ENCODE measurements around the gene KIAA1586. TPM values are rescaled to one million over a fixed set of nuclear protein-coding genes. Genes with fewer than 3 reads are reported as not detected.

Gene KIAA1586
- total and polyA plus RNA-seq, 9 of the 15 experiments (the other 6 are each of a cell fraction or from before 2014, with no cell fraction given) = 23.4 to 43.6 (median 29.5) TPM

DNA sequence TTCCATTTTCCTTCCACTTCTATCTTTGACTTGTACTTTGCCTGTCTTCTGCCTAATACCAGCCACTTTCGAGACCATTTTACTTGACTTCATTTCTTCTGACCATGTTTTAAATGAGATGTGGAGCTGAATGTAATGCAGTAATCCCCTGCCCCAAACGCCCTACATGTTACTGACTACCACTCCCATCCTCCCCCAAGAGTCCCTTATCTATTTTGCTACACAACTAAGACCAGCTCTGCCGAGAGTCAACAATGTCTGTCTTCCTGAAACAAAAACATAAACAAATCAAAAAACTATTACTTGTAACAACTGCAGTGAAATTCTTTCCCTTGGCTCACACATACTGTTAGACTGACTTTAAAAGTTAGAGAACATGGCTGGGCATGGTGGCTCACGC is 27.1 kb upstream of the KIAA1586 start (continued):
- TF ChIP-seq, protein P1, sequence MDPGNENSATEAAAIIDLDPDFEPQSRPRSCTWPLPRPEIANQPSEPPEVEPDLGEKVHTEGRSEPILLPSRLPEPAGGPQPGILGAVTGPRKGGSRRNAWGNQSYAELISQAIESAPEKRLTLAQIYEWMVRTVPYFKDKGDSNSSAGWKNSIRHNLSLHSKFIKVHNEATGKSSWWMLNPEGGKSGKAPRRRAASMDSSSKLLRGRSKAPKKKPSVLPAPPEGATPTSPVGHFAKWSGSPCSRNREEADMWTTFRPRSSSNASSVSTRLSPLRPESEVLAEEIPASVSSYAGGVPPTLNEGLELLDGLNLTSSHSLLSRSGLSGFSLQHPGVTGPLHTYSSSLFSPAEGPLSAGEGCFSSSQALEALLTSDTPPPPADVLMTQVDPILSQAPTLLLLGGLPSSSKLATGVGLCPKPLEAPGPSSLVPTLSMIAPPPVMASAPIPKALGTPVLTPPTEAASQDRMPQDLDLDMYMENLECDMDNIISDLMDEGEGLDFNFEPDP (CRISPR knock-in tag; IDR thresholded peaks at IDR 0.05) = no peak
- TF ChIP-seq NCOA1 (IDR thresholded peaks at IDR 0.05; ENCODE audit: low read depth) (0 out of 2 replicates have a peak, but pooled peaks have one; percentile 19), TRIM24 (IDR thresholded peaks at IDR 0.05) (peak; percentile 17 to 58; a peak in 2 of 4 replicates), CC2D1A (IDR thresholded peaks at IDR 0.05) (peak; percentile 61; the same call in 1 of the 2 replicates), POLR2AphosphoS5 (IDR thresholded peaks at IDR 0.05; ENCODE audit: control insufficient read depth, insufficient read depth, low read depth, low read length) (peak; percentile 71), EHMT2 (IDR thresholded peaks at IDR 0.05) (peak; percentile 71), SIN3B (IDR thresholded peaks at IDR 0.05; ENCODE audit: low read depth) (no peak), ZNF561 (CRISPR knock-in tag; conservative IDR thresholded peaks at IDR 0.05) (no peak), BRD9 (IDR thresholded peaks at IDR 0.05; ENCODE audit: low read depth, partially characterized antibody) (no peak), MTA1 (IDR thresholded peaks at IDR 0.05; ENCODE audit: borderline replicate concordance) (0 out of 2 replicates have a peak, but pooled peaks have one; percentile 15), CBFA2T3 (IDR thresholded peaks at IDR 0.05) (peak; percentile 85), SRSF3 (IDR thresholded peaks at IDR 0.05; ENCODE audit: insufficient read depth, low read length) (no peak), ZNF24 (IDR thresholded peaks at IDR 0.05) (peak; percentile 76), ZBTB7A (IDR thresholded peaks at IDR 0.05; ENCODE audit: borderline replicate concordance, control insufficient read depth, low read depth, low read length) (peak; percentile 41), TCF3 (CRISPR knock-in tag; IDR thresholded peaks at IDR 0.05) (peak; percentile 71), SFPQ (IDR thresholded peaks at IDR 0.05; ENCODE audit: low read depth, low read length) (no peak), SMAD4 (CRISPR knock-in tag; conservative IDR thresholded peaks at IDR 0.05) (0 out of 2 replicates have a peak, but pooled peaks have one; percentile 24)
- TF ChIP-seq, protein P2, sequence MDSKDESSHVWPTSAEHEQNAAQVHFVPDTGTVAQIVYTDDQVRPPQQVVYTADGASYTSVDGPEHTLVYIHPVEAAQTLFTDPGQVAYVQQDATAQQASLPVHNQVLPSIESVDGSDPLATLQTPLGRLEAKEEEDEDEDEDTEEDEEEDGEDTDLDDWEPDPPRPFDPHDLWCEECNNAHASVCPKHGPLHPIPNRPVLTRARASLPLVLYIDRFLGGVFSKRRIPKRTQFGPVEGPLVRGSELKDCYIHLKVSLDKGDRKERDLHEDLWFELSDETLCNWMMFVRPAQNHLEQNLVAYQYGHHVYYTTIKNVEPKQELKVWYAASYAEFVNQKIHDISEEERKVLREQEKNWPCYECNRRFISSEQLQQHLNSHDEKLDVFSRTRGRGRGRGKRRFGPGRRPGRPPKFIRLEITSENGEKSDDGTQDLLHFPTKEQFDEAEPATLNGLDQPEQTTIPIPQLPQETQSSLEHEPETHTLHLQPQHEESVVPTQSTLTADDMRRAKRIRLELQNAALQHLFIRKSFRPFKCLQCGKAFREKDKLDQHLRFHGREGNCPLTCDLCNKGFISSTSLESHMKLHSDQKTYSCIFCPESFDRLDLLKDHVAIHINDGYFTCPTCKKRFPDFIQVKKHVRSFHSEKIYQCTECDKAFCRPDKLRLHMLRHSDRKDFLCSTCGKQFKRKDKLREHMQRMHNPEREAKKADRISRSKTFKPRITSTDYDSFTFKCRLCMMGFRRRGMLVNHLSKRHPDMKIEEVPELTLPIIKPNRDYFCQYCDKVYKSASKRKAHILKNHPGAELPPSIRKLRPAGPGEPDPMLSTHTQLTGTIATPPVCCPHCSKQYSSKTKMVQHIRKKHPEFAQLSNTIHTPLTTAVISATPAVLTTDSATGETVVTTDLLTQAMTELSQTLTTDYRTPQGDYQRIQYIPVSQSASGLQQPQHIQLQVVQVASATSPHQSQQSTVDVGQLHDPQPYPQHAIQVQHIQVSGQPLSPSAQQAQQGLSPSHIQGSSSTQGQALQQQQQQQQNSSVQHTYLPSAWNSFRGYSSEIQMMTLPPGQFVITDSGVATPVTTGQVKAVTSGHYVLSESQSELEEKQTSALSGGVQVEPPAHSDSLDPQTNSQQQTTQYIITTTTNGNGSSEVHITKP (IDR thresholded peaks at IDR 0.05; ENCODE audit: partially characterized antibody) = peak; percentile 74
- TF ChIP-seq, protein P3, sequence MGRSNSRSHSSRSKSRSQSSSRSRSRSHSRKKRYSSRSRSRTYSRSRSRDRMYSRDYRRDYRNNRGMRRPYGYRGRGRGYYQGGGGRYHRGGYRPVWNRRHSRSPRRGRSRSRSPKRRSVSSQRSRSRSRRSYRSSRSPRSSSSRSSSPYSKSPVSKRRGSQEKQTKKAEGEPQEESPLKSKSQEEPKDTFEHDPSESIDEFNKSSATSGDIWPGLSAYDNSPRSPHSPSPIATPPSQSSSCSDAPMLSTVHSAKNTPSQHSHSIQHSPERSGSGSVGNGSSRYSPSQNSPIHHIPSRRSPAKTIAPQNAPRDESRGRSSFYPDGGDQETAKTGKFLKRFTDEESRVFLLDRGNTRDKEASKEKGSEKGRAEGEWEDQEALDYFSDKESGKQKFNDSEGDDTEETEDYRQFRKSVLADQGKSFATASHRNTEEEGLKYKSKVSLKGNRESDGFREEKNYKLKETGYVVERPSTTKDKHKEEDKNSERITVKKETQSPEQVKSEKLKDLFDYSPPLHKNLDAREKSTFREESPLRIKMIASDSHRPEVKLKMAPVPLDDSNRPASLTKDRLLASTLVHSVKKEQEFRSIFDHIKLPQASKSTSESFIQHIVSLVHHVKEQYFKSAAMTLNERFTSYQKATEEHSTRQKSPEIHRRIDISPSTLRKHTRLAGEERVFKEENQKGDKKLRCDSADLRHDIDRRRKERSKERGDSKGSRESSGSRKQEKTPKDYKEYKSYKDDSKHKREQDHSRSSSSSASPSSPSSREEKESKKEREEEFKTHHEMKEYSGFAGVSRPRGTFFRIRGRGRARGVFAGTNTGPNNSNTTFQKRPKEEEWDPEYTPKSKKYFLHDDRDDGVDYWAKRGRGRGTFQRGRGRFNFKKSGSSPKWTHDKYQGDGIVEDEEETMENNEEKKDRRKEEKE (IDR thresholded peaks at IDR 0.05; ENCODE audit: borderline replicate concordance in 1 of 2, control insufficient read depth in 1 of 2, low read depth in 2 of 2, low read length in 1 of 2) = 0 out of 4 replicates have a peak, but pooled peaks of 1 of the 2 experiments have one; percentile 43
